ENCODE measurements around the gene UBE2E2.

UBE2E2 gene

GRCh38 chr3:23488618-23489017, 285.5 kb downstream of the UBE2E2 start:
- Histone ChIP-seq H3K4me1 (ENCODE audit: insufficient read depth, low read length, poor library complexity, severe bottlenecking) (no peaks in the 10 kb centered on the region), H3K79me2 (ENCODE audit: insufficient read depth, low read length) (no peaks in the 10 kb centered on the region), H3F3A (ENCODE audit: low read depth) (no peaks in the 10 kb centered on the region), H3K27me3 (ENCODE audit: insufficient read depth, low read length, poor library complexity, severe bottlenecking) (no peaks in the 10 kb centered on the region), H3K4me3 (ENCODE audit: low read length, poor library complexity, severe bottlenecking) (no peak overlapping the region), H3K9me2 (replicated peaks; ENCODE audit: low read depth, low read length) (no peaks in the 10 kb centered on the region), H3K9ac (ENCODE audit: low read depth, low read length, poor library complexity, severe bottlenecking) (no peak overlapping the region), H2AFZ (ENCODE audit: low read length) (no peak overlapping the region), H3K4me2 (ENCODE audit: low read depth, low read length, poor library complexity, severe bottlenecking) (no peak overlapping the region), H4K20me1 (ENCODE audit: insufficient read depth, low read length, poor library complexity, severe bottlenecking) (no peaks in the 10 kb centered on the region), H3K9me3 (ENCODE audit: insufficient read depth, low read depth, low read length) (peaks cover 21% of the 10 kb centered on the region; the same call in 1 of the 2 replicates), H3K36me3 (ENCODE audit: insufficient read depth, low read length) (no peaks in the 10 kb centered on the region; the same call in 1 of the 2 replicates)
- TF ChIP-seq EZH2phosphoT487 (IDR thresholded peaks at IDR 0.05; ENCODE audit: borderline replicate concordance) (no peak), CTCF (conservative IDR thresholded peaks at IDR 0.05; ENCODE audit: low read length) (no peak)

GRCh38 chr3:23489300-23490158, 286.4 kb downstream of the UBE2E2 start:
- Histone ChIP-seq H3K27me3 (ENCODE audit: insufficient read depth, low read length, poor library complexity, severe bottlenecking) (no peaks in the 10 kb centered on the region), H2AFZ (ENCODE audit: low read length) (no peak overlapping the region), H3F3A (ENCODE audit: low read depth) (no peaks in the 10 kb centered on the region), H3K79me2 (ENCODE audit: insufficient read depth, low read length) (no peaks in the 10 kb centered on the region), H3K36me3 (ENCODE audit: insufficient read depth, low read length) (no peaks in the 10 kb centered on the region; the same call in 1 of the 2 replicates), H3K4me1 (ENCODE audit: insufficient read depth, low read length, poor library complexity, severe bottlenecking) (no peaks in the 10 kb centered on the region), H3K4me2 (ENCODE audit: low read depth, low read length, poor library complexity, severe bottlenecking) (no peak overlapping the region), H4K20me1 (ENCODE audit: insufficient read depth, low read length, poor library complexity, severe bottlenecking) (no peaks in the 10 kb centered on the region), H3K9ac (ENCODE audit: low read depth, low read length, poor library complexity, severe bottlenecking) (no peak overlapping the region), H3K9me3 (ENCODE audit: insufficient read depth, low read depth, low read length) (peaks cover 21% of the 10 kb centered on the region; the same call in 1 of the 2 replicates), H3K4me3 (ENCODE audit: low read length, poor library complexity, severe bottlenecking) (no peak overlapping the region), H3K9me2 (replicated peaks; ENCODE audit: low read depth, low read length) (no peaks in the 10 kb centered on the region)
- TF ChIP-seq CTCF (conservative IDR thresholded peaks at IDR 0.05; ENCODE audit: low read length) (no peak), EZH2phosphoT487 (IDR thresholded peaks at IDR 0.05; ENCODE audit: borderline replicate concordance) (no peak)

- no peak overlapping the region for H3K4me2 ChIP-seq (ENCODE audit: low read depth, low read length, poor library complexity, severe bottlenecking)
- no peak overlapping the region for H2AFZ ChIP-seq (ENCODE audit: low read length)
Observed at GRCh38 chr3:23490459-23490858, 287.3 kb downstream of the UBE2E2 start.

More at GRCh38 chr3:23490459-23490858, 287.3 kb downstream of the UBE2E2 start:
- H3K27me3 ChIP-seq (ENCODE audit: insufficient read depth, low read length, poor library complexity, severe bottlenecking): no peaks in the 10 kb centered on the region
- no peak for TF ChIP-seq EZH2phosphoT487 (IDR thresholded peaks at IDR 0.05; ENCODE audit: borderline replicate concordance)
- TF ChIP-seq CTCF (conservative IDR thresholded peaks at IDR 0.05; ENCODE audit: low read length): no peak
- H3K79me2 ChIP-seq (ENCODE audit: insufficient read depth, low read length): no peaks in the 10 kb centered on the region
- H3K4me3 ChIP-seq (ENCODE audit: low read length, poor library complexity, severe bottlenecking): no peak overlapping the region
- no peaks in the 10 kb centered on the region for H3F3A ChIP-seq (ENCODE audit: low read depth)
- H3K36me3 ChIP-seq (ENCODE audit: insufficient read depth, low read length): no peaks in the 10 kb centered on the region; the same call in 1 of the 2 replicates
- no peaks in the 10 kb centered on the region for H4K20me1 ChIP-seq (ENCODE audit: insufficient read depth, low read length, poor library complexity, severe bottlenecking)
- H3K9me3 ChIP-seq (ENCODE audit: insufficient read depth, low read depth, low read length): peaks cover 18% of the 10 kb centered on the region; the same call in 1 of the 2 replicates
- H3K9ac ChIP-seq (ENCODE audit: low read depth, low read length, poor library complexity, severe bottlenecking): no peak overlapping the region
- no peaks in the 10 kb centered on the region for H3K9me2 ChIP-seq (replicated peaks; ENCODE audit: low read depth, low read length)
- no peaks in the 10 kb centered on the region for H3K4me1 ChIP-seq (ENCODE audit: insufficient read depth, low read length, poor library complexity, severe bottlenecking)
